HG03066 (cell line): ENCODE measurements around the gene CNTN1.
"Not testable (repeated sequence)": the region's sequence is repeated elsewhere in the genome, so short reads cannot be mapped to it uniquely, and the experiment has no call there.

Experiments used
- ATAC-seq: cut with Tn5 transposase; IDR thresholded peaks from one replicate; pipeline ENCODE4 v1.9.1; 2021; ENCODE audit warnings: low read depth; ENCODE audit not compliant: unreplicated experiment

The CNTN1 gene

GRCh38 chr12:40697566-40698259 lies 5.5 kb downstream of the CNTN1 start:
- ATAC-seq = no peak

GRCh38 chr12:40701756-40702155 lies 9.5 kb downstream of the CNTN1 start:
- no peak for ATAC-seq

- ATAC-seq = no peak
Observed at GRCh38 chr12:40711121-40711520, 18.9 kb downstream of the CNTN1 start.

- no peak for ATAC-seq
Observed at GRCh38 chr12:40714636-40715035, 22.4 kb downstream of the CNTN1 start.

- ATAC-seq = no peak
Observed at GRCh38 chr12:40716037-40716436, 23.8 kb downstream of the CNTN1 start.

GRCh38 chr12:40717576-40717975 lies 25.3 kb downstream of the CNTN1 start:
- ATAC-seq = no peak

- ATAC-seq = no peak
Observed at GRCh38 chr12:40718878-40719372, 26.7 kb downstream of the CNTN1 start.

- ATAC-seq = no peak
Observed at GRCh38 chr12:40723001-40723400, 30.8 kb downstream of the CNTN1 start.

GRCh38 chr12:40726366-40726765 lies 34.1 kb downstream of the CNTN1 start:
- no peak for ATAC-seq

GRCh38 chr12:40727774-40728483 lies 35.7 kb downstream of the CNTN1 start:
- no peak for ATAC-seq

GRCh38 chr12:40730281-40730680 lies 38.0 kb downstream of the CNTN1 start:
- no peak for ATAC-seq

GRCh38 chr12:40733871-40734270 lies 41.6 kb downstream of the CNTN1 start:
- no peak for ATAC-seq

GRCh38 chr12:40734276-40734675 lies 42.0 kb downstream of the CNTN1 start:
- no peak for ATAC-seq

- no peak for ATAC-seq
Observed at GRCh38 chr12:40735551-40736230, 43.5 kb downstream of the CNTN1 start.

- ATAC-seq = not testable (repeated sequence)
Observed at GRCh38 chr12:40737416-40737815, 45.2 kb downstream of the CNTN1 start.

- ATAC-seq = no peak
Observed at GRCh38 chr12:40738856-40739255, 46.6 kb downstream of the CNTN1 start.

- ATAC-seq = no peak
Observed at GRCh38 chr12:40742041-40742440, 49.8 kb downstream of the CNTN1 start.

GRCh38 chr12:40745386-40745785 lies 53.1 kb downstream of the CNTN1 start:
- no peak for ATAC-seq

GRCh38 chr12:40749863-40750262 lies 57.6 kb downstream of the CNTN1 start:
- ATAC-seq = no peak

- ATAC-seq = no peak
Observed at GRCh38 chr12:40752011-40752410, 59.8 kb downstream of the CNTN1 start.

GRCh38 chr12:40760821-40761220 lies 68.6 kb downstream of the CNTN1 start:
- ATAC-seq = no peak
